Suprapubic skin (tissue), 4 donors: ENCODE data around the gene OR1E2.

ENCODE experiments used
- EP300 ChIP-seq: sonication (generic); formaldehyde crosslinking; IDR thresholded peaks from one replicate; pipeline ENCODE4 v1.6.1; 2017; ENCODE audit warnings: antibody characterized with exemption
- POLR2A ChIP-seq, 2 donors: fragments of 450-650 bp; IDR thresholded peaks; one replicate each; pipeline ENCODE4 v1.6.1; 2017; ENCODE audit warnings: antibody characterized with exemption in 2 of 2, mild to moderate bottlenecking in 2 of 2, moderate library complexity in 2 of 2
- POLR2AphosphoS5 ChIP-seq, 3 donors: sonication (generic); formaldehyde crosslinking; IDR thresholded peaks; one replicate each; pipeline ENCODE4 v1.6.1; 2017; ENCODE audit warnings: antibody characterized with exemption in 3 of 3
- TF ChIP-seq, protein P1 (sequence below), 2 donors: fragments of 200-600 bp in 1 of 2; fragments of 450-650 bp in 1 of 2; sonication (generic) in 1 of 2; IDR thresholded peaks; one replicate each; pipeline ENCODE4 v1.5.1; 2016 to 2019; ENCODE audit warnings: antibody characterized with exemption in 2 of 2, mild to moderate bottlenecking in 1 of 2, moderate library complexity in 1 of 2

DNA sequence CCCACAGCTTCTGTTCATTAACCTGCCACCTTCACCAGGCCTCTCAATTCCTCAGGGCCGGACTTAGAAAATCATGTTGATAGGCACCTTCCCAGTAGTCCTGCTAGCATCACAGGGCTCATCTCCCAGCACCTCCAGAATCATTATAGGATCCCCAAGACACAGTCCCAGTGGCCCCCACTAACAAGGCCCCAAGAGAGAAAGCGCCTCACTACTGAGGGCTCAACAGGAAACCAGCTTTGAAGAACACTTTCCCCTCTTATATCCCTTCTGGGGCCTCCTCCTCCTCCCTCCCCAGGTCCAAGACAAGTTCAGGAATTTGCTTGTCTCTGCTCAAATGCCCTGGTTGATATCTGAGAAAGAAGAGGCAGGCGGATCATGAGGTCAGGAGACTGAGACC lies 22.6 kb downstream of the OR1E2 start, which contains the start of gene OR3A3:
- TF ChIP-seq, protein P1, sequence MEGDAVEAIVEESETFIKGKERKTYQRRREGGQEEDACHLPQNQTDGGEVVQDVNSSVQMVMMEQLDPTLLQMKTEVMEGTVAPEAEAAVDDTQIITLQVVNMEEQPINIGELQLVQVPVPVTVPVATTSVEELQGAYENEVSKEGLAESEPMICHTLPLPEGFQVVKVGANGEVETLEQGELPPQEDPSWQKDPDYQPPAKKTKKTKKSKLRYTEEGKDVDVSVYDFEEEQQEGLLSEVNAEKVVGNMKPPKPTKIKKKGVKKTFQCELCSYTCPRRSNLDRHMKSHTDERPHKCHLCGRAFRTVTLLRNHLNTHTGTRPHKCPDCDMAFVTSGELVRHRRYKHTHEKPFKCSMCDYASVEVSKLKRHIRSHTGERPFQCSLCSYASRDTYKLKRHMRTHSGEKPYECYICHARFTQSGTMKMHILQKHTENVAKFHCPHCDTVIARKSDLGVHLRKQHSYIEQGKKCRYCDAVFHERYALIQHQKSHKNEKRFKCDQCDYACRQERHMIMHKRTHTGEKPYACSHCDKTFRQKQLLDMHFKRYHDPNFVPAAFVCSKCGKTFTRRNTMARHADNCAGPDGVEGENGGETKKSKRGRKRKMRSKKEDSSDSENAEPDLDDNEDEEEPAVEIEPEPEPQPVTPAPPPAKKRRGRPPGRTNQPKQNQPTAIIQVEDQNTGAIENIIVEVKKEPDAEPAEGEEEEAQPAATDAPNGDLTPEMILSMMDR (IDR thresholded peaks at IDR 0.05), result no peak
- TF ChIP-seq EP300 (no peak), POLR2A (IDR thresholded peaks at IDR 0.05) (no peak), POLR2AphosphoS5 (IDR thresholded peaks at IDR 0.05) (no peak)
